IMR-90 (cell line): ENCODE measurements around the gene DPCD. TPM values are rescaled to one million over a fixed set of nuclear protein-coding genes. Genes with fewer than 3 reads are reported as not detected.

ENCODE experiments used
- ATAC-seq: fragments of 200-7000 bp; cut with Tn5 transposase; 2 replicates; pipeline ENCODE4 v1.9.1; 2020; ENCODE audit warnings: low read depth, mild to moderate bottlenecking, moderate library complexity
- BruUV-seq: library from RNA; stranded (reverse); fragments of 400-500 nt; replicated peaks from 2 replicates; lab custom pipeline; 2021; lab: Mats Ljungman, UMichigan
- CTCF ChIA-PET: fragments of 300-600 bp; formaldehyde crosslinking; extraction: SDS; loops from one replicate; lab custom pipeline; 2021; ENCODE audit warnings: antibody characterized with exemption; lab: Yijun Ruan, JAX
- POLR2A ChIA-PET: fragments of 300-600 bp; sonication (Branson Sonifier 250); formaldehyde crosslinking; loops from one replicate; lab custom pipeline; 2022; ENCODE audit warnings: antibody characterized with exemption; ENCODE audit not compliant: unreplicated experiment; lab: Charles Lee
- DNase-seq: peaks from one replicate; pipeline ENCODE4 v3.0.0; 2013
- H2AFZ ChIP-seq: replicated peaks from 2 replicates; pipeline ENCODE3; 2013; ENCODE audit warnings: low read length, mild to moderate bottlenecking; ENCODE audit not compliant: poor library complexity
- H2AK5ac ChIP-seq: 2 replicates; pipeline ENCODE4 v1.6.1; 2013; ENCODE audit warnings: low read depth, low read length, inconsistent platforms
- H2AK9ac ChIP-seq: replicated peaks from 2 replicates; pipeline ENCODE3; 2013; ENCODE audit warnings: mild to moderate bottlenecking, low read depth, low read length, moderate library complexity; ENCODE audit not compliant: poor library complexity
- H2BK120ac ChIP-seq: 2 replicates; pipeline ENCODE4 v1.6.1; 2013; ENCODE audit warnings: low read depth, low read length, inconsistent platforms
- H2BK15ac ChIP-seq: 3 replicates; pipeline ENCODE4 v1.6.1; 2013; ENCODE audit warnings: low read depth, low read length, inconsistent platforms
- H2BK20ac ChIP-seq: 2 replicates; pipeline ENCODE4 v1.6.1; 2013; ENCODE audit warnings: low read depth, mild to moderate bottlenecking, inconsistent platforms, low read length, moderate library complexity
- H2BK5ac ChIP-seq: 2 replicates; pipeline ENCODE4 v1.6.1; 2013; ENCODE audit warnings: mild to moderate bottlenecking, low read depth, low read length, inconsistent platforms; ENCODE audit not compliant: poor library complexity, severe bottlenecking
- H3K14ac ChIP-seq: replicated peaks from 2 replicates; pipeline ENCODE4 v1.6.1; 2013; ENCODE audit warnings: low read depth, low read length, inconsistent platforms
- H3K18ac ChIP-seq: 2 replicates; pipeline ENCODE4 v1.6.1; 2013; ENCODE audit warnings: low read depth, low read length, control low read depth
- H3K23ac ChIP-seq: 2 replicates; pipeline ENCODE4 v1.6.1; 2013; ENCODE audit warnings: low read depth, low read length, inconsistent platforms
- H3K27ac ChIP-seq: 2 replicates; pipeline ENCODE4 v1.5.1; 2013; ENCODE audit warnings: mild to moderate bottlenecking, control low read depth, low read length; ENCODE audit not compliant: insufficient read depth
- H3K27me3 ChIP-seq: 2 replicates; pipeline ENCODE4 v1.6.1; 2013; ENCODE audit warnings: low read length; ENCODE audit not compliant: control insufficient read depth, insufficient read depth
- H3K36me3 ChIP-seq: 2 replicates; pipeline ENCODE4 v1.6.1; 2013; ENCODE audit warnings: low read length, mixed read lengths; ENCODE audit not compliant: control insufficient read depth, insufficient read depth
- H3K4ac ChIP-seq: 2 replicates; pipeline ENCODE4 v1.6.1; 2013; ENCODE audit warnings: low read depth, low read length, inconsistent platforms
- H3K4me1 ChIP-seq: 2 replicates; pipeline ENCODE4 v1.6.1; 2013; ENCODE audit warnings: low read length, mixed read lengths; ENCODE audit not compliant: control insufficient read depth, insufficient read depth
- H3K4me2 ChIP-seq: 2 replicates; pipeline ENCODE4 v1.6.1; 2013; ENCODE audit warnings: low read depth, mild to moderate bottlenecking, control low read depth, low read length, moderate library complexity
- H3K4me3 ChIP-seq: 2 replicates; pipeline ENCODE4 v1.5.1; 2013; ENCODE audit warnings: low read depth, mild to moderate bottlenecking, control low read depth, low read length, moderate library complexity; ENCODE audit not compliant: insufficient read depth
- H3K56ac ChIP-seq: 2 replicates; pipeline ENCODE4 v1.6.1; 2013; ENCODE audit warnings: low read length, inconsistent platforms; ENCODE audit not compliant: insufficient read depth; ENCODE audit errors: extremely low read depth
- H3K79me1 ChIP-seq, 2 experiments: 2 replicates each; pipeline ENCODE4 v1.6.1; 2013; ENCODE audit warnings: low read length in 2 of 2, inconsistent platforms in 1 of 2, low read depth in 1 of 2
- H3K9ac ChIP-seq: 2 replicates; pipeline ENCODE4 v1.6.1; 2013; ENCODE audit warnings: low read depth, low read length, control low read depth
- H3K9me1 ChIP-seq: 2 replicates; pipeline ENCODE4 v1.6.1; 2013; ENCODE audit warnings: low read length, inconsistent platforms; ENCODE audit not compliant: insufficient read depth
- H3K9me3 ChIP-seq: 2 replicates; pipeline ENCODE4 v1.6.1; 2013; ENCODE audit warnings: low read length; ENCODE audit not compliant: control insufficient read depth, insufficient read depth
- H4K20me1 ChIP-seq: 2 replicates; pipeline ENCODE4 v1.6.1; 2013; ENCODE audit warnings: low read length, inconsistent platforms; ENCODE audit not compliant: insufficient read depth
- H4K5ac ChIP-seq: 2 replicates; pipeline ENCODE4 v1.6.1; 2013; ENCODE audit warnings: mild to moderate bottlenecking, low read depth, low read length, control low read depth
- H4K8ac ChIP-seq, 2 experiments: 2 replicates each; pipeline ENCODE4 v1.6.1; 2013; ENCODE audit warnings: low read depth in 2 of 2, low read length in 2 of 2, control low read depth in 1 of 2, inconsistent platforms in 1 of 2
- H4K91ac ChIP-seq: 2 replicates; pipeline ENCODE4 v1.6.1; 2013; ENCODE audit warnings: low read depth, low read length, inconsistent platforms; ENCODE audit not compliant: insufficient read depth
- BHLHE40 ChIP-seq: fragments of 150-350 bp; IDR thresholded peaks from 2 replicates; pipeline ENCODE4 v1.6.1; 2016; ENCODE audit warnings: mild to moderate bottlenecking, low read depth, low read length
- MAZ ChIP-seq: IDR thresholded peaks from 2 replicates; pipeline ENCODE4 v1.6.1; 2012; ENCODE audit warnings: low read depth, mild to moderate bottlenecking, low read length, improper control_type of control experiment, moderate library complexity, borderline replicate concordance
- POLR2A ChIP-seq: IDR thresholded peaks from 2 replicates; pipeline ENCODE4 v1.6.1; 2012; ENCODE audit warnings: mild to moderate bottlenecking, low read depth, low read length
- RAD21 ChIP-seq: IDR thresholded peaks from 2 replicates; pipeline ENCODE4 v1.6.1; 2012; ENCODE audit warnings: low read length, improper control_type of control experiment
- RCOR1 ChIP-seq: IDR thresholded peaks from 2 replicates; pipeline ENCODE4 v1.6.1; 2012; ENCODE audit warnings: mild to moderate bottlenecking, low read length, improper control_type of control experiment; ENCODE audit not compliant: insufficient replicate concordance
- SMC3 ChIP-seq: fragments of 150-350 bp; IDR thresholded peaks from 2 replicates; pipeline ENCODE4 v1.6.1; 2016; ENCODE audit warnings: low read depth, mild to moderate bottlenecking, antibody characterized with exemption, low read length, moderate library complexity
- WGBS, 2 experiments: methylation state at CpG; one replicate each; pipeline versions ENCODE4 v1.1.5 to v1.1.7; 2013; ENCODE audit warnings: missing lambda C conversion rate in 2 of 2; ENCODE audit not compliant: insufficient read length in 1 of 2; ENCODE audit errors: extremely low coverage in 2 of 2; 5-methylcytosine and 5-hydroxymethylcytosine counted together
- dilution Hi-C: fragments of 300-500 bp; cut with HindIII; formaldehyde crosslinking; loops from one replicate; pipeline ENCODE4 v1.14.3; 2018; ENCODE audit warnings: low sequenced_read_pairs; ENCODE audit not compliant: unreplicated experiment
- in situ Hi-C: fragments of 300-500 bp; cut with MboI; formaldehyde crosslinking; loops from 3 replicates; pipeline ENCODE4 v1.14.3; 2019; ENCODE audit warnings: low sequenced_read_pairs, inconsistent platforms, mixed read lengths
- intact Hi-C: fragments of 100-400 bp; cut with micrococcal nuclease; formaldehyde crosslinking; loops from 2 replicates; pipeline ENCODE4 v1.10.0; 2022
- polyA plus RNA-seq, 3 experiments: library from polyadenylated mRNA; depleted of rRNA; stranded (reverse); fragments of >200 nt; gene quantifications; 2 replicates each; pipeline ENCODE4 v1.2.3, GENCODE V29; 2012; ENCODE audit warnings: low replicate concordance in 1 of 3
- total RNA-seq: library from RNA; depleted of rRNA; stranded (reverse); fragments of >200 nt; gene quantifications from 2 replicates; pipeline ENCODE4 v1.2.3, GENCODE V29; 2012
- TF ChIP-seq, protein P1 (sequence below): conservative IDR thresholded peaks from 2 replicates; pipeline ENCODE4 v1.5.1; 2012; ENCODE audit warnings: mild to moderate bottlenecking, low read depth, low read length, improper control_type of control experiment

DPCD gene
- total and polyA plus RNA-seq, 2 of the 4 experiments (the other 2 are of a cell fraction) = 59.1 to 73.7 TPM

DNA sequence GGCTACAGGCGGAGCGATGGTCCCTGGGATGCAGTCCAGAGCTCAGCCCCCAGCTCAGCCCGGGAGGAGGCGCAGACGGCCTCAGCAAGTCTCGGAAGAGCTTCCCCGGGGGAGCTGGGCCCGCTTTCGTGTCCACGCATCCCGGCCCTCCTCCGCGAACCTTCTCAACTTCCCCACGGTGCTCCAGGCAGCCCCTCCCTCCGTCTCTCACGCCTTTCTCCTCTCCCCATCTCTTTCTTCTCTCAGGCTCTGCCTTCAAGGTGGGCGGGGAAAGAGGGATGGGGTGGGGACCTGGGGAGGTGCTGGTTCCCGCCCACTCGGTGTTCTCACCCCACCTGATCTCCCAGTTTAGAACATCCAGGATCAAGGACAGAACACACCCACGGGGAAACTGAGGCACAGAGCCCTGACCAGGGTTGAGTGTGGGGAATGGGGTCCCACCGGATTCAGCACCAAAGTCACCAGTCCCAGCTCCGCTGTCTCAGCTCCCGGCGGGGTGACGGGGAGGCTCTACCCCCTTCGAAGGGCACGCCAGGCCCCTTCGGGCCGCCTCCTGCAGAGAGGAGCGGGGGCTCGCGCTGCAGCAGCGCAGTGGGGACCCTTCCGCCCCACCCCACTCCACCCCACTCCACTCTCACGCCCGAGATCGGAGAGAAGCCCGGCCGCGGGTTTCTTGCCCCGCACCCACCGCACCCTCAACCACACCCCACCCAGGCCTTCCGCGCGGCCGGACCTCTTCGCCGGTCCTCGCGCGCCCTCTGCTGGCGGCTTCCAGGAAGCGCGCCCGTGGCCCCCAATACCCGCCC lies 18.3 kb upstream of the DPCD start:
- ATAC-seq (peak; percentile 91), DNase-seq (peak; percentile 35)
- POLR2A ChIA-PET = no interaction called here
- Histone ChIP-seq H2BK20ac (no peak overlapping the region), H3K9me1 (no peaks in the 10 kb centered on the region; the same call in 1 of the 2 replicates), H3K14ac (peak overlapping the region; percentile 81), H4K20me1 (no peaks in the 10 kb centered on the region), H3K79me1 (no peaks in the 10 kb centered on the region), H2BK15ac (no peak overlapping the region; the same call in 2 of the 3 replicates), H2BK5ac (no peak overlapping the region), H2AFZ (peak overlapping the region; percentile 97), H3K27me3 (peaks cover 46% of the 10 kb centered on the region), H3K4me1 (peaks cover 6% of the 10 kb centered on the region), H2BK120ac (no peak overlapping the region), H2AK5ac (no peak overlapping the region), H3K27ac (no peak overlapping the region), H4K5ac (peak overlapping the region; percentile 9; the same call in 1 of the 2 replicates), H2AK9ac (peak overlapping the region; percentile 21), H3K23ac (no peak overlapping the region), H3K9ac (peak overlapping the region; percentile 1; the same call in 1 of the 2 replicates), H3K4me3 (peak overlapping the region; percentile 40), H4K8ac (peak overlapping the region; percentile 61 to 72; a peak in 2 of 4 replicates), H3K4ac (peak overlapping the region; percentile 18; the same call in 1 of the 2 replicates), H3K18ac (no peak overlapping the region), H4K91ac (0 out of 2 replicates have a peak overlapping the region, but pooled peaks have one; percentile 38), H3K36me3 (no peaks in the 10 kb centered on the region), H3K4me2 (peak overlapping the region; percentile 81), H3K9me3 (peaks cover 7% of the 10 kb centered on the region), H3K56ac (no peak overlapping the region)
- peak; percentile 64; the same call in 1 of the 2 replicates for TF ChIP-seq MAZ
- TF ChIP-seq RAD21 = peak; percentile 70
- TF ChIP-seq, protein P1, sequence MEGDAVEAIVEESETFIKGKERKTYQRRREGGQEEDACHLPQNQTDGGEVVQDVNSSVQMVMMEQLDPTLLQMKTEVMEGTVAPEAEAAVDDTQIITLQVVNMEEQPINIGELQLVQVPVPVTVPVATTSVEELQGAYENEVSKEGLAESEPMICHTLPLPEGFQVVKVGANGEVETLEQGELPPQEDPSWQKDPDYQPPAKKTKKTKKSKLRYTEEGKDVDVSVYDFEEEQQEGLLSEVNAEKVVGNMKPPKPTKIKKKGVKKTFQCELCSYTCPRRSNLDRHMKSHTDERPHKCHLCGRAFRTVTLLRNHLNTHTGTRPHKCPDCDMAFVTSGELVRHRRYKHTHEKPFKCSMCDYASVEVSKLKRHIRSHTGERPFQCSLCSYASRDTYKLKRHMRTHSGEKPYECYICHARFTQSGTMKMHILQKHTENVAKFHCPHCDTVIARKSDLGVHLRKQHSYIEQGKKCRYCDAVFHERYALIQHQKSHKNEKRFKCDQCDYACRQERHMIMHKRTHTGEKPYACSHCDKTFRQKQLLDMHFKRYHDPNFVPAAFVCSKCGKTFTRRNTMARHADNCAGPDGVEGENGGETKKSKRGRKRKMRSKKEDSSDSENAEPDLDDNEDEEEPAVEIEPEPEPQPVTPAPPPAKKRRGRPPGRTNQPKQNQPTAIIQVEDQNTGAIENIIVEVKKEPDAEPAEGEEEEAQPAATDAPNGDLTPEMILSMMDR = peak; percentile 64
- no peak for TF ChIP-seq RCOR1
- TF ChIP-seq BHLHE40 = no peak
- TF ChIP-seq POLR2A = no peak
- peak; percentile 54 for TF ChIP-seq SMC3
- intact Hi-C loops = loop anchor here (1.0 to 2.0 kb wide), 4 partner anchors 269 to 409 kb away; no protein-coding TSS in a partner anchor
- 2% methylated on average over 14 of the region's 56 CpGs; no CpG with 5 or more reads in 1 of the 2 experiments for WGBS, 2 experiments
- CTCF ChIA-PET = interaction anchor here (0.6 to 2.5 kb wide), 3 partner anchors 43 to 356 kb away, joined by 3 to 16 read pairs (median 5); no protein-coding TSS in a partner anchor
- BruUV-seq = no TSS peak
- in situ Hi-C loops = loop anchor here (5.0 kb wide), 1 partner anchor 358 kb away; no protein-coding TSS in a partner anchor
- dilution Hi-C loops = no loop called here
